HAP-1 (cell line): ENCODE results near the gene HDGF.
"Not testable (repeated sequence)": the region's sequence is repeated elsewhere in the genome, so short reads cannot be mapped to it uniquely, and the experiment has no call there.

Source experiments
- DNase-seq, 2 experiments: peaks; one replicate each; pipeline ENCODE4 v3.0.0-alpha.2; 2016 to 2020; ENCODE audit warnings: low spot score in 2 of 2
- H3K27me3 ChIP-seq: fragments of 250-450 bp; sonication (Bioruptor Pico); 2 replicates; pipeline ENCODE4 v1.5.1; 2020; ENCODE audit warnings: low read depth, mild to moderate bottlenecking, moderate library complexity
- H3K36me3 ChIP-seq: fragments of 250-450 bp; sonication (Bioruptor Pico); replicated peaks from 2 replicates; pipeline ENCODE4 v1.5.1; 2020; ENCODE audit warnings: mild to moderate bottlenecking
- H3K4me1 ChIP-seq: fragments of 250-450 bp; sonication (Bioruptor Pico); 2 replicates; pipeline ENCODE4 v1.5.1; 2020; ENCODE audit warnings: mild to moderate bottlenecking
- H3K4me3 ChIP-seq: fragments of 250-450 bp; sonication (Bioruptor Pico); 2 replicates; pipeline ENCODE4 v1.5.1; 2020; ENCODE audit warnings: mild to moderate bottlenecking, moderate library complexity
- H3K9me3 ChIP-seq: fragments of 250-450 bp; sonication (Bioruptor Pico); 2 replicates; pipeline ENCODE4 v1.5.1; 2020; ENCODE audit warnings: mild to moderate bottlenecking, moderate library complexity
- in situ Hi-C: fragments of 300-500 bp; cut with MboI; formaldehyde crosslinking; loops from 3 replicates; pipeline ENCODE4 v1.14.3; 2020; ENCODE audit warnings: low sequenced_read_pairs, inconsistent platforms, mixed read lengths

Gene HDGF

DNA sequence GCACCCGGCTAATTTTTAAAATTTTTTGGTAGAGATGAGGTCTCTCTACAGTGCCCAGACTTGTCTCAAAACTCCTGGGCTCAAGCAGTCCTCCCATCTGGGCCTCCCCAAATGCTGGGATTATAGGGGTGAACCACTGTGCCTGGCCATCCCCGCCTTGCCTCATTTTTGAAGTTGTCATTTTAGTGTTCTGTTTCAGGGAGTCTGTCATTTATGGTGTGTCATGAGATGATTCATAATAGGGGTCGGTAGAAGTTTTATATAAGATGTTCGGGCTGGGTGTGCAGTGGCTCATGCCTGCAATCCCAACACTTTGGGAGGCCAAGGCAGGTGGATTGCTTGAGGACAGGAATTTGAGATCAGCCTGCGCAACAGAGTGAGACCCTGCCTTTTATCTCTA, 24.3 kb upstream of the HDGF start:
- in situ Hi-C loops, result no loop called here
- DNase-seq, result no peak
- Histone ChIP-seq H3K27me3 (no peaks in the 10 kb centered on the region), H3K36me3 (peaks cover 12% of the 10 kb centered on the region), H3K4me1 (peaks cover 2% of the 10 kb centered on the region; the same call in 1 of the 2 replicates), H3K4me3 (no peak overlapping the region), H3K9me3 (no peaks in the 10 kb centered on the region)

DNA sequence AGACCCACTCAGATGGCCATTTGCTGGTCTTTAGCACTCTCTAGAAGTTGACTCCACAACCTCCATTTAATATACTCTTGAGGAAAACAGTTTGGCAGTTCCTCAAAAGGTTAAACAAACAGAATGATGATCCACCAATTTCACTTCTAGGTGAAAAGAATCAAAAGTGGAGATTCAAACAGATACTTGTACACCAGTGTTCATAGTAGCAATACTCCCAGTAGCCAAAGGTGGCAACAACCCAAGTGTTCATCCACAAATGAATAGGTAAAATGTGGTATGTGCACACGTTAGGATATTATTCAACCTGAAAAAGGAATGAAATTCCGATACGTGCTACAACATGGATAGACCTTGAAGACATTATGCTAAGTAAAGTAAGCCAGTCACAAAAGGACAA, 22.1 kb upstream of the HDGF start:
- Histone ChIP-seq H3K27me3 (no peaks in the 10 kb centered on the region), H3K9me3 (no peaks in the 10 kb centered on the region), H3K4me3 (no peak overlapping the region), H3K4me1 (peaks cover 2% of the 10 kb centered on the region; the same call in 1 of the 2 replicates), H3K36me3 (peaks cover 21% of the 10 kb centered on the region)
- in situ Hi-C loops, result no loop called here
- no peak for DNase-seq

DNA sequence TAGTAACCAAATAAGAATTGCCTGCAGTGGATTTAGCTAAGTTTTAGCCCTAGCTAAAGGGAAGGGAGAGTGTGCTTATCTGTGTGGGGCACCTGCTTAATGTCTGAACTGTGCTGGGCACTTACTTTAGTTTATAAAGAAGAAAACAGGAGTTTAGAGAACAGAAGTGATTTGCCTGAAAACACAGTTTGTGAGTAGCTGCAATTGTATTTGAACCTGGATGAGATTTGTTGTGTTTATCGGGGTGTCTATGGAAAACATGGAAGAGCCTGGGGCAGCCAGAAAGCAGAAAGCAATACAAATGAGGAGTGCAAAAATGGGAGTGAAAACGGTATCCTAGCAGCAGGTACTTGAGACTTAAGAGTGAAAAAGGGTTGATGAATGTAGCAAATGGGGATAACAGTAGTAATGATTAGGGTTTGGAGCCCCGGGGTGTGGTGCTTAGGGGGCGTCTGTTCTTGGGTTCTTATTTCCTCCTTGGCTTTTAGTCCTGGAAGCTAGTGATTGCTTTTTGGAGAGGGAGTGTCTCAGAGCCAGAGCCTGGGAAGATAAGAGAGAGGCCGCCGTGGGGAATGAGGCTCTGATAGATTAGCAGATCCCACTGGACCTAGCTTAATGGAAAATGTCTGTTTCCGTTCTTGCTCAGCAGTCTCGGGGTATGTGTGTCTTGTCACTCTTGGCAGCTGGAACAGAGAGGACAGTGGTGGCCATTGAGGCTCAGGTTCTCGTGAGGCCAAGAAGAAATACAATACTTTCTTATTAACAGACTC, 21.4 kb upstream of the HDGF start:
- in situ Hi-C loops, result no loop called here
- Histone ChIP-seq H3K4me1 (peaks cover 2% of the 10 kb centered on the region; the same call in 1 of the 2 replicates), H3K27me3 (no peaks in the 10 kb centered on the region), H3K36me3 (peaks cover 21% of the 10 kb centered on the region), H3K9me3 (no peaks in the 10 kb centered on the region), H3K4me3 (no peak overlapping the region)
- no peak for DNase-seq

DNA sequence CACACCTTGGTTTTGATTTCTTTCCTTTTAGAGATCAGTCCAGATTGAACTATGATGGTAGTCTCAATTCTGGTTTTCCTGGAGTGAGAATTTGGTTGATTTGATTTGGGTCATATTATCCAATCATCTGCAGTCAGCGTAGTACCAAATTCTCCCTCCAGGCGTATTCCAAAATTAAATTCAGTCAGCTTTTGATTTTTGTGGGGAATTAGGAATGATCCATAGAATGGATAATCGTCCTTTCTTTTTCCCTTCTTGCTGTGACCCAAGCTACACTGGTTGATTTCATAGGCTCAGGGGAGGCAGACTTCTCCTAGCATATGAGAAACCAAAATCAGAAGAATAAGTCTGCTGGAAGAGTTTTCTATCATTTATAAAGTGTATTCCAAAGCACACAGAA, 20.7 kb upstream of the HDGF start:
- Histone ChIP-seq H3K9me3 (no peaks in the 10 kb centered on the region), H3K36me3 (peaks cover 21% of the 10 kb centered on the region), H3K4me3 (no peak overlapping the region), H3K4me1 (peaks cover 2% of the 10 kb centered on the region; the same call in 1 of the 2 replicates), H3K27me3 (no peaks in the 10 kb centered on the region)
- no peak for DNase-seq
- in situ Hi-C loops, result no loop called here

DNA sequence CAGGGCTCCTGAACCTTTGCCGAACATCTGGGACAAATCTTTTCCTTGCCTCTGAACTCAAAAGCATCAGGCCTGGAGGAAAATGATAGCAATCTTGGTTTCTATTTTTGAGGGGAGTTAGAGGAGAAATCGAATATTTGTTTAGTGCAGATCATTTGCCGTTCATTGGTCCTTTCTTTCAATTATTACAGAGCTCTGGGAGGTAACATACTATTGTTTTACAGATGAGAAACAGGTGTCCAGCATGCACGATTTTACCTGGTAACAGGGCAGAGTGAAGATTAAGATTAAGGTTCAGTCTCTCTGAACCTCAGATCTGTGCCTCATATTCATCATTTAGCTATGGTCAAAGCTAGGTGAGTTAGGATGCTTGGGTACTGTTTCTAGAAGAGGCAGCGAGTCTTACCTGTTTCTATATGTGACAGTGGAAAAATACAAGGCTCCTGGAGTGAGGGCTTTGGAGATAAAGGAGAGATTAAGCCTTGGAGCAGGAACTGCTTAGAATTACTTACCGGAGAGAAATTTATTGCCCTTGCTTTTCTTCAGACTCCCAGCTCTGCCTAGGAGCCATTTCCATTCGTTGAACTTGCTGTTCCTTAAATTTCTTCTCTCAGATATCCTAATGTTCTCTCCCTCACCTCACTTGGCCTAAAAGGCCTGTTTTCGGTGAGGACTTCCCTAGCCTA, 17.3 kb upstream of the HDGF start:
- Histone ChIP-seq H3K36me3 (peaks cover 21% of the 10 kb centered on the region), H3K4me3 (peak overlapping the region; percentile 81), H3K9me3 (no peaks in the 10 kb centered on the region), H3K27me3 (no peaks in the 10 kb centered on the region), H3K4me1 (peaks cover 6% of the 10 kb centered on the region; the same call in 1 of the 2 replicates)
- peak in 1 of 2 experiments; percentile 73 for DNase-seq
- in situ Hi-C loops, result loop anchor here (5.0 kb wide), 1 partner anchor 41 kb away; the partner anchor contains the start of genes ISG20L2 and METTL25B

DNA sequence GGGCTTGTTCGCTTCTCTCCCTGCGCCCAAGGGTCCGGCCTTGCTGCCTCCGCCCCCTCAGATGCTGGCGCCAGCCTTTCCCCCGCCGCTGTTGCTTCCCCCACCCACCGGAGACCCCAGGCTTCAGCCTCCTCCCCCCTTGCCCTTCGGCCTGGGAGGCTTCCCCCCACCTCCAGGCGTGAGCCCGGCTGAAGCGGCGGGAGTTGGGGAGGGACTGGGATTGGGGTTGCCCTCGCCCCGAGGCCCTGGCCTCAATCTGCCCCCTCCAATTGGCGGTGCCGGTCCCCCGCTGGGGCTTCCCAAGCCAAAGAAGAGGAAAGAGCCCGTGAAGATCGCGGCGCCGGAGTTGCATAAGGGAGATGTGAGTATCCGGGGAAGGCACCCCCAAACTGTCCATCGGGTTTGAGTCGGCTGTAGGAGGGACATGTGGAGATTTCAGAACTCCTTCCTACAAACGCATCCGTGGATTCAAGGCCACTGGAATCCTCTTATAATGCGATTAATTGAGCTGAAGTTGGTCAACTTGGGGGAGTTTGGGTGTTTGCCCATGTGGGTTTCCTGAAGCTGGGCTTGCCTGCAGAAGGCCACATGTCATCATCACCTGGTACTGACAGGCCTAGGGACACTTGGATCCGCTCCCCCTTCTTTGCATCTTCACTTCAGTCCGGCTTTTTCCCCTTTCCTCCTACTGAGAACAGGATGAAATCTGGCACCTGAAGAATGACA, 16.6 kb upstream of the HDGF start:
- H3K36me3 ChIP-seq, result peaks cover 21% of the 10 kb centered on the region
- no peaks in the 10 kb centered on the region for H3K27me3 ChIP-seq
- in situ Hi-C loops, result loop anchor here (5.0 kb wide), 1 partner anchor 41 kb away; the partner anchor contains the start of genes ISG20L2 and METTL25B
- peaks cover 6% of the 10 kb centered on the region; the same call in 1 of the 2 replicates for H3K4me1 ChIP-seq
- H3K4me3 ChIP-seq, result peak overlapping the region; percentile 81
- DNase-seq, result peak in 1 of 2 experiments; percentile 48
- H3K9me3 ChIP-seq, result no peaks in the 10 kb centered on the region

DNA sequence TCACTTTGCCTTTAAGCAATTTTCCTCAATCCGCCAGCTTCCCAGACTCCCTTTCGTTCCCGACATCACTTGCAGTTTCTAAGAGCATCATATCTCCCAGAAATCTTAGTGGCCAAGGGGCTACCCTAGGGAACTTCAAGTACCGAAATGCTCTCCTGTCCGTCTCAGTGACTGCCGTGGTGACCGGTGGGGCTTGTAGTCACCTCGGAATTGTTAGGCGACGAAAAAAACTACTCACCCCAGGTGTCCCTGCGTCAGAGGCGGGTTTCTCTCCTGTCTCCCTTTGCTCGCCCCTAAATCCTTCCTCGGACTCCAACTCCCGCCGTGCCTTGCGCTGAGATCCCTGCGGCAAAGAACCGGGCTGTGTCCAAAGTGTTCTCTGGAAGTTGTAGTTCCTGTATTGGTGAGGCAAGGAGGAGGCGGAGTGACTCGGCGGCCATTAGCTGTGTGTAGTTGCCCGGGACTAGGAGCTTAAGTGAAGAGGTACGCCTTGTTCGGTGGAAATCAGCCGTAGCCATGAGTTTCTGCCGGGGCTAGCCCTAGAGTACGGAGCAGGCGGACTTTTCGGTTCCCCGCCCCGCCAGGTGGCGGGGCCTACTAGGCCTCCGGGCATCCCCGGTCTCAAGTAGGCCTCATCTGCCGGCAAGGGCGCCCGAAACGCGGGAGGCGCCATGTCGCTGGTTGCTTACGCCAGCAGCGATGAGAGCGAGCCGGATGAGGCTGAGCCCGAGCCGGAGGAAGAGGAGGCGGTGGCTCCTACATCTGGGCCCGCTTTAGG, 15.8 kb upstream of the HDGF start, which contains the start of gene PRCC:
PRCC (plus strand) TSS at position 435 of the 778 bp plus-strand sequence; CDS start at position 672, 237 bp downstream.
- no peaks in the 10 kb centered on the region for H3K27me3 ChIP-seq
- no peaks in the 10 kb centered on the region for H3K9me3 ChIP-seq
- DNase-seq, result peak; percentile 98 to 100
- peaks cover 4% of the 10 kb centered on the region; the same call in 1 of the 2 replicates for H3K4me1 ChIP-seq
- in situ Hi-C loops, result loop anchor here (5.0 kb wide), 1 partner anchor 40 kb away; the partner anchor contains the start of genes ISG20L2 and METTL25B
- peaks cover 16% of the 10 kb centered on the region for H3K36me3 ChIP-seq
- H3K4me3 ChIP-seq, result peak within 1 kb of the TSS; percentile 81

DNA sequence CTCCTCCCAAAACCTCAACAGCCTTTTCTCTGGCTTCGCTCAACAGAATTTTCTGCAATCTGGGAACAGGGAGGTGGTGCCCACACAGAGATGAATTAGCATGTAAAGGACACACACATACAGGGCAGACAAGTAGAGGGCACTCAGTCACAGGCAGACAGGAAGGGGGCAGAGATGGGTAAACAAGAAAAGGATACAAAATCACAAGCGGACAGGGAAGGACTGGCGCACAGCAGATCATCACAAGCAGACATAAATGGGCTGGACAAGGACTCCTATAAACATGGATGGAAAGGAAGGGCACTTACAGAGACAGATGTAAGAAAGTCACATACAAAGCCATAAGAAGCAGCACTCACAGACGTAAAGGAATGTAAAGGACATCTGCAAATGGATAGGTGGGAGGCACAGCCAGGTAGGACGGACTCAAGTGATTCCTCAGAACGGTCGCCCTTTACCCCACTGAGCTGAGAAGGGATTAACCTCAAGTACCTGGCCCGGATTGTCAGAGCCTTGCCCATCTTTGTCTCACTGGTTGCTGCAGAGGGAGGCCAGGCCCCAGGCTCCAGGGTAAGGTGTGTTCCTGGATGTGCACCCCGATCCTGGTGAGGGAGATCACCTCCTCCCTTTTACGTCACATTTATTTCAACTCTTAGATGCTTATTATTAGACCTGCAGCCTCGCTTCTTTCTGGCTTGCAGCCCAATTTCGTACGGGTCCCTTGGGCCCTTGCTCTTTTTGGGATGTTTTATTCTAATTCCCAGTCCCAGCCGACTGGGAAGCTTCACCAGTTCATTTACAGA, 15.0 kb upstream of the HDGF start:
- H3K4me1 ChIP-seq, result peaks cover 4% of the 10 kb centered on the region; the same call in 1 of the 2 replicates
- peak overlapping the region; percentile 47 for H3K4me3 ChIP-seq
- peak in 1 of 2 experiments; percentile 28 for DNase-seq
- H3K9me3 ChIP-seq, result no peaks in the 10 kb centered on the region
- peaks cover 14% of the 10 kb centered on the region for H3K36me3 ChIP-seq
- H3K27me3 ChIP-seq, result no peaks in the 10 kb centered on the region
- in situ Hi-C loops, result loop anchor here (5.0 kb wide), 1 partner anchor 39 kb away; the partner anchor contains the start of genes ISG20L2 and METTL25B

DNA sequence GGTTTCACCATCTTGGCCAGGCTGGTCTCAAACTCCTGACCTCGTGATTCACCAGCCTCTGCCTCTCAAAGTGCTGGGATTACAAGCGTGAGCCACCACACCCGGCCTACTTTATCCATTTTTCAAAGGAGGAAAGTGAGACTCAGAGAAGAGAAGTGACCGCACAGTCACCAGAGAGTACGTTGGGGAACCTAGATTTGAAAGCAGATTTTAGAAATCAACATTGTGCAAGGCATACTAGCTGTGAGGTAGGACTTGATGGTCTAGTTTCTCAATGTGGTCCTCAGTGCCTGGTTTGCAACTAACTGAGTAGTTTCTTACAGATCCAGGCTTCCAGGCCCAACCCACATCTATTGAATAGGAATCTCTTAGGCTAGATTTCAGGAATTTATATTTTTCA, 14.2 kb upstream of the HDGF start:
- no peak overlapping the region; the same call in 1 of the 2 replicates for H3K4me3 ChIP-seq
- peaks cover 8% of the 10 kb centered on the region for H3K36me3 ChIP-seq
- no peak for DNase-seq
- H3K4me1 ChIP-seq, result peaks cover 4% of the 10 kb centered on the region; the same call in 1 of the 2 replicates
- in situ Hi-C loops, result loop anchor here (5.0 kb wide), 1 partner anchor 38 kb away; the partner anchor contains the start of genes ISG20L2 and METTL25B
- no peaks in the 10 kb centered on the region for H3K27me3 ChIP-seq
- no peaks in the 10 kb centered on the region for H3K9me3 ChIP-seq

DNA sequence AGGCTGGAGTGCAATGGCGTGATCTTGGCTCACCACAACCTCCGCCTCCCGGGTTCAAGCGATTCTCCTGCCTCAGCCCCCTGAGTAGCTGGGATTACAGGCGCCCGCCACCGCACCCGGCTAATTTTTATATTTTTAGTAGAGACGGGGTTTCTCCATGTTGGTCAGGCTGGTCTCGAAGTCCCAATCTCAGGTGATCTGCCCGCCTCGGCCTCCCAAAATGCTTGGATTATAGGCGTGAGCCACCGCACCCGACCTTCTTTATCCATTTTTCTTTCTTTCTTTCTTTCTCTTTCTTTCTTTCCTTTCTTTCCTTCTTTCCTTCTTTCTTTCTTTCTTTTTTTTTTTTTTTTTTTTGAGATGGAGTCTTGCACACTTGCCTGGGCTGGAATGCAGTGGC, 13.7 kb upstream of the HDGF start:
- in situ Hi-C loops, result loop anchor here (5.0 kb wide), 1 partner anchor 38 kb away; the partner anchor contains the start of genes ISG20L2 and METTL25B
- not testable (repeated sequence) for H3K4me3 ChIP-seq, H3K27me3 ChIP-seq, H3K4me1 ChIP-seq, H3K36me3 ChIP-seq, H3K9me3 ChIP-seq, DNase-seq

DNA sequence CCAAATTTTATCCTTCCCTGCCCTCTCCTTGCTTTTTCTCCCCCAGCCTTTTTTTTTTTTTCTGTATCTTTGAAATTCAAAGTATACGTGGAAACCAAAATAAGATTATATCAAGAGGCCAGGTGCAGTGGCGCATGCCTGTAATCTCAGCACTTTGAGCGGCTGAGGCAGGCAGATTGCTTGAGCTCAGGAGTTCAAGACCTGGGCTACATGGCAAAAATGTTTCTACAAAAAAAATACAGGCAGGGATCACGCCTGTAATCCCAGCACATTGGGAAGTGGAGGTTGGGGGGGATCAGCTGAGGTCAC, 9.3 kb upstream of the HDGF start:
- Histone ChIP-seq H3K9me3 (no peaks in the 10 kb centered on the region), H3K36me3 (no peaks in the 10 kb centered on the region), H3K4me1 (peaks cover 2% of the 10 kb centered on the region; the same call in 1 of the 2 replicates), H3K27me3 (no peaks in the 10 kb centered on the region), H3K4me3 (no peak overlapping the region)
- DNase-seq, result no peak
- in situ Hi-C loops, result no loop called here

DNA sequence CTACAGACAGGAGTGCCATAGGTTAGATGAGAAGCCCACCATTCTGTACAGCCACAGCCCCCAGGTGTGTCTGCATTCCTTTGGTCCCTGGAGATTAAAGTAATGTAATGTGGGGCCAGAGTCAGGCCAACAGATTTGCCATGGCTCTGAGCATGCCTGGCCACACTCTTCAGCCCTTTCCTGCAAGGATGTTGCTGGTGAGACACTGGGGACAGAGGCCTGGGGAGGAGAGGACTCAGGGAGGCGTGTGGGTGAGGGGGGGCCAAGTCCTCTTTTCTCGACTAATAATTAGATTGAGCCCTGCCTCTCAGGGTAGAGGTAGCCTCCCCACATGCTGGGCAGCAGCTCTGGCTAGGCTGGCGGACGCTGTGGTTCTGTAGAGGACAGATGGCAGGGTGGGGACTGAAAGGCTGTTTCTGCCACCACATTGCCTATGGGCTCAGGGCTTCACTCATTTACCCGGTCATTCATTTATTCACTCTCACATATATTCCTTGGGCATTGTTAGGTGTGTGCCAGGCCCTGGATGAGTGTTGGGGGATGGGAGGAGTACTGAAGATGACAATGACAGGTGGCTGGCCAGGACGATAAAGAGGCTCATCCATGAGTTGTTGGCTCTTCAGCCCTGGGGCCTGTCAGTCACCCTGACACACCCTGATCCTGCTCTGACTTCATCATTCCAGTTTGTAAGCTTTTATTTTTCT, 8.8 kb upstream of the HDGF start:
- in situ Hi-C loops, result no loop called here
- DNase-seq, result no peak
- no peaks in the 10 kb centered on the region for H3K27me3 ChIP-seq
- H3K4me1 ChIP-seq, result 0 out of 2 replicates have a peak, but pooled peaks cover 2% of the 10 kb centered on the region
- H3K4me3 ChIP-seq, result no peak overlapping the region
- H3K9me3 ChIP-seq, result no peaks in the 10 kb centered on the region
- H3K36me3 ChIP-seq, result no peaks in the 10 kb centered on the region
